ENCODE results near the gene PFKFB1. TPM values are rescaled to one million over a fixed set of nuclear protein-coding genes. Genes with fewer than 3 reads are reported as not detected.

PFKFB1 gene
- polyA plus RNA-seq, 1 donor (not counting 4 experiments of a cell fraction or from before 2014, with no cell fraction given), result 0.33 TPM

DNA sequence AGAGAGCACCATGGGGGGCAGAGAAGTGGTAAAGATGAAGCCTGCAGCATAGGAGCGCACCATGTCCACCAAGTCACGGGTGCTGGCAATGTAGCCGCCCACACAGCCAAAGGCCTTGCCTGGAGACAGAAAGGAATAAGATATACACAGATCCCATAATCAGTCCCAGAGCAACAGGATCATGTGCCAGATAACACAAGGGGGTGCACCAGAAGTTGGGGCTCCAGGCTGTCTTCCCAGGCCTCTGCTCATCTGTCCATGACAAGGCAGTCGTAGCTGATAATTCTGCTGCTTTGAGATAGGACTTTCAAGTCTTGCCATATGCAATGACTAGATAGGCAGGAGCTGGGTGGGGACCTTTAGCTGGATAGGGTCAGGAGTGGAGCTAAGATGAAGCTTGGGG, 20.9 kb upstream of the PFKFB1 start:
- no peak overlapping the region for H3K4me2 ChIP-seq (ENCODE audit: control insufficient read depth, extremely low read depth, insufficient read depth, low read depth, low read length)
- DNase-seq (ENCODE audit: low read depth, low spot score) (no peak), FAIRE-seq (no peak)
- H3K79me2 ChIP-seq (ENCODE audit: control insufficient read depth, insufficient read depth, low read length), result no peaks in the 10 kb centered on the region
- H3K27ac ChIP-seq (ENCODE audit: control insufficient read depth, insufficient read depth, low read length), result no peak overlapping the region
- H3K9ac ChIP-seq (ENCODE audit: control insufficient read depth, extremely low read depth, insufficient read depth, low read length), result no peak overlapping the region
- no peak overlapping the region for H3K4me3 ChIP-seq (ENCODE audit: control insufficient read depth in 2 of 3, extremely low read depth in 1 of 3, insufficient read depth in 2 of 3, low read depth in 1 of 3, low read length in 3 of 3)
- no peak overlapping the region for H2AFZ ChIP-seq (ENCODE audit: control insufficient read depth, low read length)
- no peaks in the 10 kb centered on the region for H3K4me1 ChIP-seq (ENCODE audit: control insufficient read depth, extremely low read depth, insufficient read depth, low read length)
- H3K27me3 ChIP-seq (ENCODE audit: control insufficient read depth, extremely low read depth, insufficient read depth, low read length), result no peaks in the 10 kb centered on the region
- no peak for TF ChIP-seq EZH2 (IDR thresholded peaks at IDR 0.05; ENCODE audit: low read length)
- TF ChIP-seq CTCF (optimal IDR thresholded peaks at IDR 0.05 in 1 of 3, IDR thresholded peaks at IDR 0.05 in 1 of 3, conservative IDR thresholded peaks at IDR 0.05 in 1 of 3; ENCODE audit: extremely low read depth in 1 of 3, insufficient read depth in 2 of 3, low read length in 3 of 3), result no peak
- H4K20me1 ChIP-seq (ENCODE audit: control insufficient read depth, extremely low read depth, insufficient read depth, low read length), result no peaks in the 10 kb centered on the region
- H3K36me3 ChIP-seq (ENCODE audit: control insufficient read depth in 2 of 2, extremely low read depth in 1 of 2, insufficient read depth in 2 of 2, low read length in 2 of 2), result no peaks in the 10 kb centered on the region
- no peaks in the 10 kb centered on the region for H3K9me3 ChIP-seq (ENCODE audit: control insufficient read depth, low read depth, low read length)
- H3K9me1 ChIP-seq (ENCODE audit: control insufficient read depth, extremely low read depth, insufficient read depth, low read length), result no peaks in the 10 kb centered on the region
- dilution Hi-C loops (cut with MboI; ENCODE audit: extremely low pct_ligation_motif_present, low sequenced_read_pairs), result no loop called here

GRCh38 chrX:55011294-55011693, 17.3 kb upstream of the PFKFB1 start:
- dilution Hi-C loops (cut with MboI; ENCODE audit: extremely low pct_ligation_motif_present, low sequenced_read_pairs), result no loop called here
- Histone ChIP-seq H3K79me2 (ENCODE audit: control insufficient read depth, insufficient read depth, low read length) (no peaks in the 10 kb centered on the region), H3K36me3 (ENCODE audit: control insufficient read depth in 2 of 2, extremely low read depth in 1 of 2, insufficient read depth in 2 of 2, low read length in 2 of 2) (no peaks in the 10 kb centered on the region), H3K9me3 (ENCODE audit: control insufficient read depth, low read depth, low read length) (no peaks in the 10 kb centered on the region), H3K4me3 (ENCODE audit: control insufficient read depth in 2 of 3, extremely low read depth in 1 of 3, insufficient read depth in 2 of 3, low read depth in 1 of 3, low read length in 3 of 3) (no peak overlapping the region), H2AFZ (ENCODE audit: control insufficient read depth, low read length) (no peak overlapping the region), H3K27ac (ENCODE audit: control insufficient read depth, insufficient read depth, low read length) (no peak overlapping the region), H3K27me3 (ENCODE audit: control insufficient read depth, extremely low read depth, insufficient read depth, low read length) (no peaks in the 10 kb centered on the region), H3K9ac (ENCODE audit: control insufficient read depth, extremely low read depth, insufficient read depth, low read length) (no peak overlapping the region), H3K9me1 (ENCODE audit: control insufficient read depth, extremely low read depth, insufficient read depth, low read length) (no peaks in the 10 kb centered on the region), H4K20me1 (ENCODE audit: control insufficient read depth, extremely low read depth, insufficient read depth, low read length) (no peaks in the 10 kb centered on the region), H3K4me2 (ENCODE audit: control insufficient read depth, extremely low read depth, insufficient read depth, low read depth, low read length) (no peak overlapping the region), H3K4me1 (ENCODE audit: control insufficient read depth, extremely low read depth, insufficient read depth, low read length) (peaks cover 27% of the 10 kb centered on the region)
- no peak for FAIRE-seq
- no peak for TF ChIP-seq EZH2 (IDR thresholded peaks at IDR 0.05; ENCODE audit: low read length)
- TF ChIP-seq CTCF (optimal IDR thresholded peaks at IDR 0.05 in 1 of 3, IDR thresholded peaks at IDR 0.05 in 1 of 3, conservative IDR thresholded peaks at IDR 0.05 in 1 of 3; ENCODE audit: extremely low read depth in 1 of 3, insufficient read depth in 2 of 3, low read length in 3 of 3), result peak in 2 of 3 experiments; percentile 26 to 38
- DNase-seq (ENCODE audit: low read depth, low spot score), result no peak
